GM12873 (cell line): ENCODE measurements around the gene AHCYL2.

Source experiments
- CTCF ChIP-seq: IDR thresholded peaks from 2 replicates; pipeline ENCODE4 v1.5.1; 2012; ENCODE audit warnings: low read depth, mild to moderate bottlenecking, moderate library complexity, low read length, control low read depth; ENCODE audit not compliant: insufficient read depth; ENCODE audit errors: missing control alignments

AHCYL2 gene

GRCh38 chr7:129224251-129225205 lies at the start of gene AHCYL2:
Gene AHCYL2 (plus strand): TSS chr7:129225030.
- no peak for TF ChIP-seq CTCF

- TF ChIP-seq CTCF: no peak
These were observed 47.7 kb upstream of the AHCYL2 start for GRCh38 chr7:129176916-129177710.

GRCh38 chr7:129184981-129185670 lies 39.7 kb upstream of the AHCYL2 start:
- no peak for TF ChIP-seq CTCF

- TF ChIP-seq CTCF: no peak
These were observed 38.0 kb upstream of the AHCYL2 start for GRCh38 chr7:129186749-129187260.

GRCh38 chr7:129187681-129188371 lies 37.0 kb upstream of the AHCYL2 start:
- no peak for TF ChIP-seq CTCF

GRCh38 chr7:129188372-129188891 lies 36.4 kb upstream of the AHCYL2 start, which contains the start of gene SMO:
Gene SMO (plus strand): TSS chr7:129188633. CDS start chr7:129189152, 519 bp downstream.
- TF ChIP-seq CTCF: no peak
